MM.1S (cell line): ENCODE data around the gene MRPS18A.

Experiments used
- EZH2 ChIP-seq: fragments of 300-600 bp; sonication (generic); optimal IDR thresholded peaks from 2 replicates; pipeline ENCODE3; 2017; ENCODE audit warnings: low read depth, mild to moderate bottlenecking, antibody characterized with exemption, low read length, mixed read lengths
- EZH2phosphoT487 ChIP-seq: fragments of 300-600 bp; sonication (generic); IDR thresholded peaks from 2 replicates; pipeline ENCODE4 v1.6.1; 2018; ENCODE audit warnings: antibody characterized with exemption, low read length
- TF ChIP-seq, protein P1 (sequence below): fragments of 300-600 bp; sonication (generic); IDR thresholded peaks from 2 replicates; pipeline ENCODE4 v1.5.1; 2016; ENCODE audit warnings: antibody characterized with exemption, low read length, mixed read lengths

GRCh38 chr6:43625393-43625992, 62.1 kb downstream of the MRPS18A start:
- TF ChIP-seq, protein P1, sequence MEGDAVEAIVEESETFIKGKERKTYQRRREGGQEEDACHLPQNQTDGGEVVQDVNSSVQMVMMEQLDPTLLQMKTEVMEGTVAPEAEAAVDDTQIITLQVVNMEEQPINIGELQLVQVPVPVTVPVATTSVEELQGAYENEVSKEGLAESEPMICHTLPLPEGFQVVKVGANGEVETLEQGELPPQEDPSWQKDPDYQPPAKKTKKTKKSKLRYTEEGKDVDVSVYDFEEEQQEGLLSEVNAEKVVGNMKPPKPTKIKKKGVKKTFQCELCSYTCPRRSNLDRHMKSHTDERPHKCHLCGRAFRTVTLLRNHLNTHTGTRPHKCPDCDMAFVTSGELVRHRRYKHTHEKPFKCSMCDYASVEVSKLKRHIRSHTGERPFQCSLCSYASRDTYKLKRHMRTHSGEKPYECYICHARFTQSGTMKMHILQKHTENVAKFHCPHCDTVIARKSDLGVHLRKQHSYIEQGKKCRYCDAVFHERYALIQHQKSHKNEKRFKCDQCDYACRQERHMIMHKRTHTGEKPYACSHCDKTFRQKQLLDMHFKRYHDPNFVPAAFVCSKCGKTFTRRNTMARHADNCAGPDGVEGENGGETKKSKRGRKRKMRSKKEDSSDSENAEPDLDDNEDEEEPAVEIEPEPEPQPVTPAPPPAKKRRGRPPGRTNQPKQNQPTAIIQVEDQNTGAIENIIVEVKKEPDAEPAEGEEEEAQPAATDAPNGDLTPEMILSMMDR = no peak
- TF ChIP-seq EZH2 (no peak), EZH2phosphoT487 (no peak)
